GM19455 (cell line): ENCODE measurements around the gene APOBEC2.

ENCODE experiments used
- ATAC-seq: cut with Tn5 transposase; IDR thresholded peaks from one replicate; pipeline ENCODE4 v1.9.1; 2021; ENCODE audit not compliant: unreplicated experiment

APOBEC2 gene

DNA sequence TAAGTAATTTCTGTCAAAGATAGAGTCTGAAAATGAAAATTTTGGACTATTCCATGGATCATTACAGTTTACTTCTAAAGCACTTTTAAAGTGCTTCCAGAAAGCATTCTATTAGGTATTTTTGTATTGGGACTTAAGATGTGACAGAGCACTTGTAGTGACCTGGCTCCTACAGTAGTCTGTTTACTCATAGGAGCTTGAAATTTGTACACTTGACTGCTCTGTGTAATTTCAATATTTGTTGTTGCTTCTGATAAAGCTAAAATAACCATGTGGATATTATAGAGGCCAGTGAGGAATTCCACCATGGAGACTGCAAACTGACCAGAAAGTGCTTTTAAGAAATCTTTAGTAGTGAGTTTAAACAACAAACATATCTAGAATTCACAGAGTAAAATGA lies 30.1 kb downstream of the APOBEC2 start:
- ATAC-seq = no peak

DNA sequence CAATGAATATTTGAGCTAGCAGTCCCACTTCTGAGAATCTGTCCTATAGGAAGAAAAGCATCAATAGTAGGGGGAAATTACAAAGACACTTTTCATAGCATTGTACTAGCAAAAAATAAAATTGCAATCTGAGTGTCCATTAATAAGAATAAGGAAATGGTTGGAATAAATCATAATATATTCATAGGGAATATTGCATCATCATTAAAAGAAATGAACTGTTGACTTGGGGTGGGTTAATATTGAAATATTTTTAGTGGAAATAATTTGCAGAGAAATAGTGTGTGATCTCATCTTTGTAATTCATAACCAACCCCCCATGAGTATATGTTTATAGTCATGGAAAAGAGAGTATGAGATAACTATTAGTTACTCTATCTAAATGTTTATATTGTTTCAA lies 32.2 kb downstream of the APOBEC2 start:
- no peak for ATAC-seq

DNA sequence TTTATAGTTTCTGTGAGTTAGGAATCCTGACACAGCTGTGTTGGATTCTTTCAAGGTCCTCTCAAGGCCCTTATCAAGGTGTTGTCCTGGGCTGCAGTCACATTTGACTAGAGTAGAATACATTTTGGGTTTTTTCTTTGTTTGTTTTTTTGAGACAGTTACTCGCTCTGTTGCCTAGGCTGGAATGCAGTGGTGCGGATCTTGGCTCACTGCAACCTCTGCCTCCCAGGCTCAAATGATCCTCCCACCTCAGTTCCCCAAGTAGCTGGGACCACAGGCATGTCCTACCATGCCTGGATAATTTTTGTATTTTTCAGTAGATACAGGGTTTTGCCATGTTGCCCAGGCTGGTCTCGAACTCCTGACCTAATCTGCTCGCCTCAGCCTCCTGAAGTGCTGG lies 35.4 kb downstream of the APOBEC2 start:
- no peak for ATAC-seq

DNA sequence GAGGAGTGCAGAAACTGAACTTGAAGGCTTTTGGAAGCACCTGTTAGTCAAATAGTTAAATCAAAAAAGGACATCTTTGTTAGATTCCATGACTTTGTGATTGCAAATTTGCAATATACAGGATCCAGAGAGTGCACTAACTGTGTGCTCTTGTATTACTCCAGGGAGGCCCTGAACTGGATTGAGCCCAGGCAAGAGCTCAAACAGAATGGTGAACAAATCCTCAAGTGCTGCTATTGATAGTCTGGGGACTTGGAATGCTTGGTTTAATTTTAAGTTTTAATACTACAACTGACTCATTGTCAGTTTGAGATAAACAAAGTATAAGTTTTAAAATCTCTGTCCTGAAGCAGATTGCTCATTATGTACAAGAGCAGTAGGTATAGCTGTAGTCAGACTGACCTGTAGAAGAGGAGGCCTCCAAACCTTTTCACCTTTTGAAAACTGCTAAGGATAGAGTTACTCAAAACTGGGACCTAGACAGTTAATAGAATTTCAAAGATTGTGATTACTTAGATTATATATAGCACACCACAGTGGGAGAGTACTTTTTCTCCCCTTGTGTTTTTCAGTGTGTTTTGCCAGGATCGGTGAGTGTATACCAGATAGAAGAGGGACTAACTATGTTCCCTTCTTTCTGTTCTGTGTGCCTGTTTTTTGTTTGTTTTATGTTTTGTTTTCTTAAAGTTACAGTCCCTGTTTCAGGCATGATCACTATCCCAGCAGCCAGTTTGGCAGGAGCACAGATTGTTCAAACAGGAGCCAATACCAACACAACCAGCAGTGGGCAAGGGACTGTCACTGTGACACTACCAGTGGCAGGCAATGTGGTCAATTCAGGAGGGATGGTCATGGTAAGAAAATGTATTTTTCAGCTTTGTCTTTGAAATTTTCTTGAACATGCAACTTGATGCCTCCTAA lies 38.1 kb downstream of the APOBEC2 start:
- no peak for ATAC-seq

DNA sequence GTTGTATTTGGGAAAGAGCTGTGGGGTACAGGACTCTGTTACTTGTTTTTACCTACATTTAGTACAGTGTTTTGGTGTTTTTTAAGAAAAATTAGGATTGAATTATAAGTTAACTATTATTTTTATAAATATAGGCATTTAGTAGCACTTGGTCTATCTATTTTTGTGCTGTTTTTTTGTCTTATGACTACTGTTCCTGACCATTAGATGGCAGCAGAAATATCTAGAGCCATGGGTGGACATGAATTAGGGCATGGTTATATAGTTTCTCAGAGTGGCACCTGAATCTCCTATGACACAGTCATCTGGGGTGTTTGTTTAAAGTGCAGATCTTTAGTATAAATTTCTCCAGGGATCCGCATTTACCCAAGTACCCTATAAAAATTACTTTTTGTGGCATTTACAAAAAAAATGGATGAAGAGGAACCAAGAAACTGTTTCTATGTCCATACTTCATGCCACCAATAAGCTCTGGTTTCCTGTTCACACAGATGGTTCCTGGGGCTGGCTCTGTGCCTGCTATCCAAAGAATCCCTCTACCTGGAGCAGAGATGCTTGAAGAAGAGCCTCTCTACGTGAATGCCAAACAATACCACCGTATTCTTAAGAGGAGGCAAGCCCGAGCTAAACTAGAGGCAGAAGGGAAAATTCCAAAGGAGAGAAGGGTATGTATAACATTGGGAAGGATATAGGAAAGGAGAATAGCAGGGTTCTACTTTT lies 39.6 kb downstream of the APOBEC2 start:
- ATAC-seq = no peak

DNA sequence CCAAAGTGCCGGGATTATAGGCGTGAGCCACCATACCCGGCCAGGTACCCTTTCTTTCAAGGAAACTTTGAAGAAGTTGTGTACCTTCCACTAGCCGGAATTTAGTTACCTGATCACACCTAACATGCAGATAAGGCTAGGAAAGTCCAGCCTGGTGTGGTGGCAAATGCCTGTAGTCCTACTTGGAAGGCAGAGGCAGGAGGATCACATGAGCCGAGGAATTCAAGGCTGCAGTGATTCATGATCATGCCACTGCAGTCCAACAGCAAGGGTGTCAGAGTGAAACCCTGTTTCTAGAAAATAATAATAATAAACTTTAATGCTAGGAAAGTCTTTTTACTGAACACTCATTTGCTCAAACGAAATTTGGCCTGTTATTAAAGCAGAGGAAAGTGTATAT lies 40.7 kb downstream of the APOBEC2 start:
- no peak for ATAC-seq

DNA sequence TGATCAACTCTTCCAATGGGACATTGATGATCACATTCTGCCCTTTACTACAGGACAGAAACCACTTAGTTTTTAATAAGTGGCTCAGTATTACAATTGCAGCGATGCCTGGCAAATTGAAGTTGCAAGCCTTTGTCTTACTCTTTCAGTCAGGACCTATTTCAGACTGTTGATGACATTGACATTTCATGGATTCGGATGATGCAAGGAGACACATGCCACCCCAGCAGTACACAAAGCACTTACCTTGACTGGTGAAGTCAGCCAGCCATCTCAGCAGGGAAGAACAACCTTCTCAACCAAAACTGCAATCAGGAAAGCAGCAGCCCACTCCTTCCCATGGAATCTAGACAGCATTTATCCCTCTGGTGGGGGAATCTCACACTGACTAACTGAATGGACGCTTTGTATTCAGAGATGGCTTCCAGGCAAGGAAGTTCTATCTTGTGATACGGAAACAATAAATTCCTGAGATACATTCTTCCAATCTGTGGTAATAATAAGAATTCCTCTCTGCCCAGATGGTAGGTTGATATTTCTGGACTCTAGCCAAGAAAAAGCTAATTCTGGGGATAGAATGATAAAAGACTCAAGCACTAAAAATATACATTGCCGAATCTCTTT lies 44.6 kb downstream of the APOBEC2 start:
- no peak for ATAC-seq

DNA sequence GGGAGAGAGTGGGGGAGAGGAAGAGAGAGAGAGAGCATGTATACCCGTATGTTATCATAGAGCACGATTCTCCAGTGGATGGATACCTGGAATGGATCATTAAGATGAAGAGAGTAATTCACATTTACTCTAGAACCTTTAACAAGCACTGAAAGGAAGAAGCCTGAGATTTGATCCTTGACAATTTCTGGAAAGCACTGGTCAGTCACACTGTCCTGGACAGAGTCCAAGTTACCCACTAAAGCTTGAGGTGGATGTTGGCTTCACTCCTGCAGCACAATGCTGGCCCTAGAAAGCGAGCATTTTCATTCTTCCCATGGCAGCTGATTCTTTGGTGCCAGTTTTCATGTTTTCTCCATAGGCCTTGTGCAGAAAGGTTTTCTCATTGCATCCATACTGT lies 45.4 kb downstream of the APOBEC2 start:
- ATAC-seq = no peak

DNA sequence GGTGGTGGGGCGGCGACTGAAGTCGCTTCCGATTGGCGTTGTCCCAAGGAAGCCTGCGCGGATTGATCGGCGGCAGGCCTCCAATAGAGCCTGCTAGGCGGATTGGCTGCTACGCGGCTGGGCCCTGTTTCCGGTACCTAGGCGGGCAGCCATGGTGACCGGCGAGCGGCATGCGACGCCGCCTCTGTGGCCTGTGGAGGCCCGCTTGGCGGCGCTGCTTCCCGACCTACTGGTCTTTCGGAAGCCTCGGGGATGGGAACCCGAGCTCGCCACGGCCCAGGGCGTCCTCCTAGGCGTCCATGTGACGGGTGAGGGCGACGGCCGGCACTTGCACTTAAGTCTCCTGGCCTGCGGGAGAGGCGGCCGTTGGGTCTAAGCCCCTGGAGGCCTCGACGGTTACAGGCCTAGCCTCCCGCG lies 47.9 kb downstream of the APOBEC2 start:
- ATAC-seq = no peak

DNA sequence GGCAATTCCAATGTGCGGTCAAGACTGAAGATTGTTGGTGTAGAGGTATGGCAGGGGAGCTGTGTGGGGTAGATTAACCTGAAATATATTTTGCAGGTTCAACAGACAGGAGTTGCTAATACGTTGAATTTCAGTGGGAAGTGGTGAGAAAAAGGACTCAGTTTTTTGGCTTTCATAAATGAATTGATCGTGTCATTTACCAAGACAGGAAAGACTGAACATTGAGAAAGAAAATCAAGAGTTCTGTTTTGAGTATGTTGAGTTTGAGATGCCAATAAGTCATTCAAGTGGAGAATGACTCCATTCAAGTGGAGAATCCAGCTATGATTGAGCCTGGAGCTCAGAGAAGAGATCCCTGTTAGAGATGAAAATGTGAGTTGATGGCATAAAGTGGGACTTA lies 50.8 kb downstream of the APOBEC2 start:
- ATAC-seq = no peak

DNA sequence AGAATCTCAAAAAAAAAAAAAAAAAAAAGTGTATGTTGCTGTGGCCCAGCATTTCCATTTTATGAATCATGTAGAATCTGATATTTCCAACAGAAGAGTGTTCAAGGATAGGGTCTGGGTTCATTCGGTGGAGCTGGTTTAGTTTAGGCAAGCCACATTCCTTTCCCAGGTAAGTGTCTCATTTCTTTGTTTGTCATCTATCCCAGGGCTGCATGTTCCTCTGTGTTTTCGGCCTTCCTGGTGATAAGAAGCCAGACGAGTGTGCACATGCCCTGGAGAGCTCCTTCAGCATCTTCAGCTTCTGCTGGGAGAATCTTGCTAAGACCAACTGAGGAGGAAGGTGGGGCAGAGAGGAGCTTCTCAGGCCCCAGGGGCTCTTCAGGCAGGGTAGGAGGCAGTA lies 58.0 kb downstream of the APOBEC2 start:
- no peak for ATAC-seq
